ENCODE results near the gene GOT2. TPM values are rescaled to one million over a fixed set of nuclear protein-coding genes. Genes with fewer than 3 reads are reported as not detected.

Gene GOT2
- total RNA-seq, 1 experiment from 2014 or later: 150 TPM

DNA sequence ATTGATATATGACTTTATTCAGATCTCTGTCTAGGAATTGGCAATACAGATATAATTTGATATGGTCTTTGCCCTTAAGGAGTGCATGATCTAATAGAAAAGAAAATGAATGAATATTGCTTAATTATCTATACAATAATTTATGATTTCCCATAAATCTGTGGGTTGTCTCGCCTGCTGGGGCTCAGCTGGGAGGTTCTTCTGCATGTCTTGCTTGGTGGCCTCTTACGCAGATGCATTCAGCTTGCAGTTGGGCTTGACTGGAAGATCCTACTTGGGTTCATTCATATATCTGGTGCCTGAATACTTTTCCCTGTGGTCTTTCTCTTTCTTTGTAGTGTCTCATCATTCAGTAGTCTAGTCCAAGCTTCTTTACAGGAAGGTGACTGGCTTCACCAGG is 34.0 kb upstream of the GOT2 start:
- intact Hi-C loops (cut with micrococcal nuclease; ENCODE audit: unreplicated experiment): no loop called here
- POLR2A ChIA-PET: no interaction called here
- H3K36me3 Mint-ChIP-seq (ENCODE audit: insufficient read depth, unreplicated experiment): no peaks in the 10 kb centered on the region

DNA sequence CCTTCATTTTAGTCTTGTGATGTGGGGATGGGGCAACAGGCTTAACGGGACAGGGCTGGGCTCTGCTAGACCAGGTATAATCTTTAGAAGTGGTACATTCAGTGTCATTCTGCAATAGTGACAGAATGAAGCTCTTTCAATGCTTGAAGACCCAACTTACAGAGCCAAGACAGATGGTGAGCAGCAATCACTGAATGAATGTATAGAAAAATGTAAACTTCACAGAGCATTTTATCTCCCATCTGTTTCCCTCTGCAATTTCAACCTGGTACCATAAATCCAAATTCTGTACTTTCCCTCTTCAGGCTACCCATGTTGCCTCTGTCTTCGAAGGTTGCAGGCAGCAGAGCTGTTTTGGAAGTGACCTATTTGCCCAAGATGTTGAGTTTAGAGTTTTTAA is 33.5 kb upstream of the GOT2 start:
- Mint-ChIP-seq H3K9me3 (ENCODE audit: unreplicated experiment) (no peaks in the 10 kb centered on the region), H3K4me3 (ENCODE audit: unreplicated experiment) (no peak overlapping the region), H3K27me3 (ENCODE audit: insufficient read depth, unreplicated experiment) (peaks cover 21% of the 10 kb centered on the region), H3K36me3 (ENCODE audit: insufficient read depth, unreplicated experiment) (no peaks in the 10 kb centered on the region), H3K4me1 (ENCODE audit: low read depth, unreplicated experiment) (no peaks in the 10 kb centered on the region), H3K27ac (ENCODE audit: unreplicated experiment) (no peak overlapping the region)
- POLR2A ChIA-PET: no interaction called here
- Histone ChIP-seq H3K27me3 (replicated peaks; ENCODE audit: control insufficient read depth, insufficient read depth, low read length) (no peaks in the 10 kb centered on the region), H3K4me1 (no peaks in the 10 kb centered on the region), H3K9me3 (no peaks in the 10 kb centered on the region), H3K4me3 (ENCODE audit: low read depth, low read length) (no peak overlapping the region), H3K36me3 (ENCODE audit: control insufficient read depth, insufficient read depth, low read length) (no peaks in the 10 kb centered on the region)
- no TSS peak for BruUV-seq (replicated peaks)
- DNase-seq: no peak
- CTCF ChIA-PET: interaction anchor here (1.4 kb wide), 1 partner anchor 11 kb away, joined by 3 read pairs; no protein-coding TSS in a partner anchor
- intact Hi-C loops (cut with micrococcal nuclease; ENCODE audit: unreplicated experiment): no loop called here
- TF ChIP-seq, protein P1, sequence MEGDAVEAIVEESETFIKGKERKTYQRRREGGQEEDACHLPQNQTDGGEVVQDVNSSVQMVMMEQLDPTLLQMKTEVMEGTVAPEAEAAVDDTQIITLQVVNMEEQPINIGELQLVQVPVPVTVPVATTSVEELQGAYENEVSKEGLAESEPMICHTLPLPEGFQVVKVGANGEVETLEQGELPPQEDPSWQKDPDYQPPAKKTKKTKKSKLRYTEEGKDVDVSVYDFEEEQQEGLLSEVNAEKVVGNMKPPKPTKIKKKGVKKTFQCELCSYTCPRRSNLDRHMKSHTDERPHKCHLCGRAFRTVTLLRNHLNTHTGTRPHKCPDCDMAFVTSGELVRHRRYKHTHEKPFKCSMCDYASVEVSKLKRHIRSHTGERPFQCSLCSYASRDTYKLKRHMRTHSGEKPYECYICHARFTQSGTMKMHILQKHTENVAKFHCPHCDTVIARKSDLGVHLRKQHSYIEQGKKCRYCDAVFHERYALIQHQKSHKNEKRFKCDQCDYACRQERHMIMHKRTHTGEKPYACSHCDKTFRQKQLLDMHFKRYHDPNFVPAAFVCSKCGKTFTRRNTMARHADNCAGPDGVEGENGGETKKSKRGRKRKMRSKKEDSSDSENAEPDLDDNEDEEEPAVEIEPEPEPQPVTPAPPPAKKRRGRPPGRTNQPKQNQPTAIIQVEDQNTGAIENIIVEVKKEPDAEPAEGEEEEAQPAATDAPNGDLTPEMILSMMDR (IDR thresholded peaks at IDR 0.05; ENCODE audit: insufficient read depth in 1 of 2, low read depth in 1 of 2, low read length in 1 of 2, severe bottlenecking in 1 of 2, unreplicated experiment in 1 of 2): no peak

More for the DNA sequence above, 34.0 kb upstream of the GOT2 start:
- Mint-ChIP-seq H3K27ac (ENCODE audit: unreplicated experiment) (no peak overlapping the region), H3K9me3 (ENCODE audit: unreplicated experiment) (no peaks in the 10 kb centered on the region), H3K27me3 (ENCODE audit: insufficient read depth, unreplicated experiment) (peaks cover 22% of the 10 kb centered on the region), H3K4me1 (ENCODE audit: low read depth, unreplicated experiment) (no peaks in the 10 kb centered on the region), H3K4me3 (ENCODE audit: unreplicated experiment) (no peak overlapping the region)
- no peaks in the 10 kb centered on the region for H3K27me3 ChIP-seq (replicated peaks; ENCODE audit: control insufficient read depth, insufficient read depth, low read length)
- CTCF ChIA-PET: interaction anchor here (1.4 kb wide), 1 partner anchor 12 kb away, joined by 3 read pairs; no protein-coding TSS in a partner anchor
- no peak overlapping the region for H3K4me3 ChIP-seq (ENCODE audit: low read depth, low read length)
- no peaks in the 10 kb centered on the region for H3K4me1 ChIP-seq
- no peaks in the 10 kb centered on the region for H3K9me3 ChIP-seq
- no peak for DNase-seq
- TF ChIP-seq, protein P1 (IDR thresholded peaks at IDR 0.05; ENCODE audit: insufficient read depth in 1 of 2, low read depth in 1 of 2, low read length in 1 of 2, severe bottlenecking in 1 of 2, unreplicated experiment in 1 of 2): no peak
- no peaks in the 10 kb centered on the region for H3K36me3 ChIP-seq (ENCODE audit: control insufficient read depth, insufficient read depth, low read length)
- no TSS peak for BruUV-seq (replicated peaks)

DNA sequence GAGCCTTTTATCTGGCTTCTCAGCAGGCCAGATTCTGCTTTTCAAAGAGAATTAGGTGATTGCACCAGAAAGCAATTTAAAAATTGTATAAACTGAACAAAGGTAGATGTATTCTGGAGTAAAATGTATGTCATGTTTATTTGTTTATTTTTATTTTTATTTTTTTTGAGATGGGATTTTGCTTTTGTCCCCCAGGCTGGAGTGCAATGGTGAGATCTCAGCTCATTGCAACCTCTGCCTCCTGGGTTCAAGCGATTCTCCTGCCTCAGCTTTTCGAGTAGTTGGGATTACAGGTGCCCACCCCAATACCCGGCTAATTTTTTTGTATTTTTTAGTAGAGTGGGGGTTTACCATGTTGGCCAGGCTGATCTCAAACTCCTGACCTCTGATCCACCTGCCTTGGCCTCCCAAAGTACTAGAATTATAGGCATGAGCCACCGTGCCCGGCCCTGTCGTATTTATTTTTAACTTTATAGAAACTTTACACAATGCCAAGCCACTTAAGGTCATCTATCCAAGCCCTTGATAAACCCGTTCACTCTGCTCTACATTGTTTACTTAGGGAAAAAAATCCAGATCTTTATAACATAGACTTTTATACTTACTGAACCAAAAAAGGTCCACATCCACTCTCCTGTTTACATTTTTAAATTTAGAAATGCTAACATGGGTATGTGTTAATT is 22.7 kb upstream of the GOT2 start:
- ChIA-PET POLR2A (no interaction called here), CTCF (interaction anchor here (0.6 to 1.5 kb wide), 23 partner anchors 10 to 759 kb away, joined by 3 to 27 read pairs (median 6); partner anchors contain the start of genes GOT2, NDRG4, SETD6 and SLC38A7)
- no peak overlapping the region for H3K4me3 ChIP-seq (ENCODE audit: low read depth, low read length)
- H3K36me3 Mint-ChIP-seq (ENCODE audit: insufficient read depth, unreplicated experiment): no peaks in the 10 kb centered on the region
- TF ChIP-seq, protein P1 (IDR thresholded peaks at IDR 0.05; ENCODE audit: insufficient read depth in 1 of 2, low read depth in 1 of 2, low read length in 1 of 2, severe bottlenecking in 1 of 2, unreplicated experiment in 1 of 2): no peak
- BruUV-seq (replicated peaks): no TSS peak
- no peak overlapping the region for H3K27ac Mint-ChIP-seq (ENCODE audit: unreplicated experiment)
- no peaks in the 10 kb centered on the region for H3K4me1 Mint-ChIP-seq (ENCODE audit: low read depth, unreplicated experiment)
- peaks cover 16% of the 10 kb centered on the region for H3K27me3 Mint-ChIP-seq (ENCODE audit: insufficient read depth, unreplicated experiment)
- intact Hi-C loops (cut with micrococcal nuclease; ENCODE audit: unreplicated experiment): loop anchor here (1.0 to 10.0 kb wide), 7 partner anchors 23 to 732 kb away; partner anchors contain the start of gene MMP15
- no peak overlapping the region for H3K4me3 Mint-ChIP-seq (ENCODE audit: unreplicated experiment)
- no peaks in the 10 kb centered on the region for H3K4me1 ChIP-seq
- H3K36me3 ChIP-seq (ENCODE audit: control insufficient read depth, insufficient read depth, low read length): no peaks in the 10 kb centered on the region
- no peaks in the 10 kb centered on the region for H3K27me3 ChIP-seq (replicated peaks; ENCODE audit: control insufficient read depth, insufficient read depth, low read length)
- no peak for DNase-seq
- no peaks in the 10 kb centered on the region for H3K9me3 Mint-ChIP-seq (ENCODE audit: unreplicated experiment)
- H3K9me3 ChIP-seq: no peaks in the 10 kb centered on the region
